Mesendoderm (in vitro differentiated cells): ENCODE results near the gene CPT1B. TPM values are rescaled to one million over a fixed set of nuclear protein-coding genes. Genes with fewer than 3 reads are reported as not detected.

Experiments
- DNase-seq: peaks from one replicate; pipeline ENCODE4 v3.0.0; 2013
- H2AK5ac ChIP-seq: 2 replicates; pipeline ENCODE4 v1.6.1; 2013; ENCODE audit warnings: low read length, inconsistent platforms
- H2BK120ac ChIP-seq: 2 replicates; pipeline ENCODE4 v1.6.1; 2013; ENCODE audit warnings: low read depth, mild to moderate bottlenecking, low read length, moderate library complexity, mixed read lengths
- H2BK15ac ChIP-seq: replicated peaks from 2 replicates; pipeline ENCODE4 v1.6.1; 2013; ENCODE audit warnings: low read depth, mild to moderate bottlenecking, moderate library complexity
- H2BK5ac ChIP-seq: 2 replicates; pipeline ENCODE4 v1.6.1; 2013; ENCODE audit warnings: low read length, inconsistent platforms
- H3K18ac ChIP-seq: 2 replicates; pipeline ENCODE4 v1.6.1; 2013; ENCODE audit warnings: mild to moderate bottlenecking, low read length, mixed read lengths
- H3K23ac ChIP-seq: one replicate; pipeline ENCODE4 v1.6.1; 2013; ENCODE audit warnings: low read length
- H3K27ac ChIP-seq: 2 replicates; pipeline ENCODE4 v1.5.1; 2013; ENCODE audit warnings: low read depth, mild to moderate bottlenecking, inconsistent platforms, low read length, moderate library complexity
- H3K27me3 ChIP-seq: 2 replicates; pipeline ENCODE4 v1.6.1; 2013; ENCODE audit warnings: low read length, control low read depth, mild to moderate bottlenecking, inconsistent platforms; ENCODE audit not compliant: insufficient read depth, poor library complexity
- H3K36me3 ChIP-seq: 2 replicates; pipeline ENCODE4 v1.6.1; 2013; ENCODE audit warnings: low read length, inconsistent platforms; ENCODE audit not compliant: control insufficient read depth, insufficient read depth
- H3K4ac ChIP-seq: one replicate; pipeline ENCODE4 v1.6.1; 2013; ENCODE audit warnings: low read depth, mild to moderate bottlenecking, low read length, moderate library complexity
- H3K4me1 ChIP-seq: 2 replicates; pipeline ENCODE4 v1.6.1; 2013; ENCODE audit warnings: low read depth, low read length, inconsistent platforms; ENCODE audit not compliant: control insufficient read depth
- H3K4me2 ChIP-seq: 2 replicates; pipeline ENCODE4 v1.6.1; 2013; ENCODE audit warnings: low read length
- H3K4me3 ChIP-seq: 2 replicates; pipeline ENCODE4 v1.5.1; 2013; ENCODE audit warnings: mild to moderate bottlenecking, low read length
- H3K56ac ChIP-seq: one replicate; pipeline ENCODE4 v1.6.1; 2013; ENCODE audit warnings: low read length
- H3K79me1 ChIP-seq: 2 replicates; pipeline ENCODE4 v1.6.1; 2013; ENCODE audit warnings: low read length, inconsistent platforms
- H3K79me2 ChIP-seq: 2 replicates; pipeline ENCODE4 v1.6.1; 2013; ENCODE audit warnings: mild to moderate bottlenecking, low read length; ENCODE audit not compliant: control insufficient read depth, insufficient read depth
- H3K9ac ChIP-seq: 2 replicates; pipeline ENCODE4 v1.6.1; 2013; ENCODE audit warnings: low read length, inconsistent platforms
- H4K5ac ChIP-seq: one replicate; pipeline ENCODE4 v1.6.1; 2013; ENCODE audit warnings: low read length
- H4K8ac ChIP-seq: one replicate; pipeline ENCODE4 v1.6.1; 2013; ENCODE audit warnings: low read depth, mild to moderate bottlenecking, control low read depth, low read length, moderate library complexity
- WGBS: extraction: QIAGEN DNeasy Blood & Tissue Kit; methylation state at CpG from one replicate; pipeline ENCODE4 v1.1.7; 2013; ENCODE audit warnings: low lambda C conversion rate, missing lambda C conversion rate; ENCODE audit not compliant: insufficient coverage; ENCODE audit errors: extremely low coverage; 5-methylcytosine and 5-hydroxymethylcytosine counted together
- polyA plus RNA-seq, 2 experiments: library from polyadenylated mRNA; stranded (reverse); fragments of 200-250 nt; gene quantifications; one replicate each; pipeline ENCODE4 v1.2.3, GENCODE V29; 2013

The CPT1B gene
- polyA plus RNA-seq (2013, experiment 1 of 2) = 11.7 TPM
- 11.4 TPM for polyA plus RNA-seq (2013, experiment 2 of 2)

- no CpG with 5 or more reads among the region's 63 CpGs for WGBS
- Histone ChIP-seq H3K9ac (no peak within 1 kb of the TSS), H3K4me1 (peaks cover 2% of the 10 kb centered on the region), H3K27me3 (no peaks in the 10 kb centered on the region), H4K8ac (no peak within 1 kb of the TSS), H2BK120ac (no peak within 1 kb of the TSS), H3K4me2 (no peak within 1 kb of the TSS), H4K5ac (no peak within 1 kb of the TSS), H3K79me2 (peaks cover 6% of the 10 kb centered on the region), H2BK15ac (no peak within 1 kb of the TSS), H3K36me3 (peaks cover 9% of the 10 kb centered on the region), H3K27ac (no peak within 1 kb of the TSS), H3K18ac (no peak within 1 kb of the TSS), H3K56ac (no peak within 1 kb of the TSS), H3K23ac (no peak within 1 kb of the TSS), H2AK5ac (no peak within 1 kb of the TSS), H3K79me1 (peaks cover 7% of the 10 kb centered on the region), H3K4me3 (no peak within 1 kb of the TSS), H3K4ac (no peak within 1 kb of the TSS), H2BK5ac (no peak within 1 kb of the TSS)
- DNase-seq = no peak
These were observed at the start of gene CPT1B for GRCh38 chr22:50577987-50578775. Gene CPT1B, minus strand, starts transcription at chr22:50578427. Its CDS starts 512 bp downstream, at chr22:50577915.

- Histone ChIP-seq H3K9ac (peak overlapping the region; percentile 81), H2BK5ac (no peak overlapping the region), H4K8ac (no peak overlapping the region), H2BK120ac (no peak overlapping the region), H3K27me3 (no peaks in the 10 kb centered on the region), H3K18ac (no peak overlapping the region), H3K4me2 (peak overlapping the region; percentile 87), H2BK15ac (no peak overlapping the region), H3K23ac (no peak overlapping the region), H2AK5ac (no peak overlapping the region), H4K5ac (no peak overlapping the region), H3K4ac (no peak overlapping the region), H3K4me1 (no peaks in the 10 kb centered on the region), H3K27ac (no peak overlapping the region), H3K79me2 (no peaks in the 10 kb centered on the region), H3K4me3 (peak overlapping the region; percentile 71), H3K56ac (peak overlapping the region; percentile 93), H3K79me1 (peaks cover 1% of the 10 kb centered on the region), H3K36me3 (no peaks in the 10 kb centered on the region)
- WGBS = no CpG with 5 or more reads among the region's 42 CpGs
- DNase-seq = no peak
These were observed 48.8 kb upstream of the CPT1B start for GRCh38 chr22:50626850-50627641.

- Histone ChIP-seq H3K23ac (no peak overlapping the region), H3K18ac (no peak overlapping the region), H3K4me3 (no peak overlapping the region), H3K4me2 (no peak overlapping the region), H4K5ac (no peak overlapping the region), H3K4ac (no peak overlapping the region), H3K79me2 (no peaks in the 10 kb centered on the region), H2BK120ac (no peak overlapping the region), H3K4me1 (no peaks in the 10 kb centered on the region), H3K27me3 (no peaks in the 10 kb centered on the region), H3K56ac (no peak overlapping the region), H3K79me1 (peaks cover 1% of the 10 kb centered on the region), H3K9ac (no peak overlapping the region), H2BK15ac (no peak overlapping the region), H4K8ac (no peak overlapping the region), H3K27ac (no peak overlapping the region), H2BK5ac (no peak overlapping the region), H3K36me3 (no peaks in the 10 kb centered on the region), H2AK5ac (no peak overlapping the region)
- no CpG with 5 or more reads among the region's 12 CpGs for WGBS
- no peak for DNase-seq
These were observed 48.2 kb upstream of the CPT1B start for GRCh38 chr22:50626314-50626849.

- H2BK15ac ChIP-seq = no peak overlapping the region
- H4K5ac ChIP-seq = no peak overlapping the region
- no peaks in the 10 kb centered on the region for H3K4me1 ChIP-seq
- H3K79me1 ChIP-seq = peaks cover 1% of the 10 kb centered on the region
- no peak overlapping the region for H3K27ac ChIP-seq
- no peak overlapping the region for H3K4me3 ChIP-seq
- H3K36me3 ChIP-seq = no peaks in the 10 kb centered on the region
- no peak overlapping the region for H3K4me2 ChIP-seq
- no peak overlapping the region for H2AK5ac ChIP-seq
- no peak for DNase-seq
- H3K79me2 ChIP-seq = no peaks in the 10 kb centered on the region
- H3K4ac ChIP-seq = no peak overlapping the region
- H2BK120ac ChIP-seq = no peak overlapping the region
- no CpG with 5 or more reads among the region's 27 CpGs for WGBS
- H3K56ac ChIP-seq = no peak overlapping the region
- H3K23ac ChIP-seq = no peak overlapping the region
- no peak overlapping the region for H3K18ac ChIP-seq
- H2BK5ac ChIP-seq = no peak overlapping the region
- no peaks in the 10 kb centered on the region for H3K27me3 ChIP-seq
- no peak overlapping the region for H3K9ac ChIP-seq
- no peak overlapping the region for H4K8ac ChIP-seq
These were observed 47.5 kb upstream of the CPT1B start for GRCh38 chr22:50625568-50626313.

- Histone ChIP-seq H3K79me1 (peaks cover 1% of the 10 kb centered on the region), H3K27ac (no peak overlapping the region), H2BK15ac (no peak overlapping the region), H3K18ac (no peak overlapping the region), H3K27me3 (no peaks in the 10 kb centered on the region), H3K36me3 (no peaks in the 10 kb centered on the region), H4K5ac (no peak overlapping the region), H3K4me1 (no peaks in the 10 kb centered on the region), H3K4me3 (no peak overlapping the region), H3K4me2 (no peak overlapping the region), H2AK5ac (no peak overlapping the region), H2BK5ac (no peak overlapping the region), H2BK120ac (no peak overlapping the region), H3K9ac (no peak overlapping the region), H3K23ac (no peak overlapping the region), H3K79me2 (no peaks in the 10 kb centered on the region), H3K4ac (no peak overlapping the region), H3K56ac (no peak overlapping the region), H4K8ac (no peak overlapping the region)
- no peak for DNase-seq
- no CpG with 5 or more reads among the region's 14 CpGs for WGBS
These were observed 46.9 kb upstream of the CPT1B start for GRCh38 chr22:50625131-50625567.
